Astrocyte (in vitro differentiated cells and primary cell): Measurements from ENCODE around the gene LSM14B. TPM values are rescaled to one million over a fixed set of nuclear protein-coding genes. Genes with fewer than 3 reads are reported as not detected.
A peak's percentile ranks its signal among the peaks of the same experiment; 100 is the strongest.

Experiments used
- DNase-seq: peaks from one replicate; pipeline ENCODE4 v3.0.0-alpha.2; 2010; ENCODE audit warnings: low read depth
- FAIRE-seq: peaks from 2 replicates; lab custom pipeline; 2011; peaks lifted over from hg19 to GRCh38; lab: Jason Lieb, UNC
- H2AFZ ChIP-seq: 2 replicates; pipeline ENCODE4 v1.6.0; 2012; ENCODE audit warnings: low read depth, low read length, inconsistent platforms
- H3K27ac ChIP-seq: 2 replicates; pipeline ENCODE4 v1.5.1; 2011; ENCODE audit warnings: low read depth, low read length, inconsistent platforms
- H3K27me3 ChIP-seq: 2 replicates; pipeline ENCODE4 v1.6.0; 2011; ENCODE audit warnings: low read length, inconsistent platforms; ENCODE audit not compliant: insufficient read depth
- H3K36me3 ChIP-seq: 2 replicates; pipeline ENCODE4 v1.5.1; 2011; ENCODE audit warnings: low read length, inconsistent platforms; ENCODE audit not compliant: insufficient read depth
- H3K4me1 ChIP-seq: 2 replicates; pipeline ENCODE4 v1.5.1; 2011; ENCODE audit warnings: low read length, inconsistent platforms; ENCODE audit not compliant: insufficient read depth
- H3K4me2 ChIP-seq: 2 replicates; pipeline ENCODE4 v1.6.0; 2012; ENCODE audit warnings: low read length, inconsistent platforms
- H3K4me3 ChIP-seq: 2 replicates; pipeline ENCODE4 v1.5.1; 2011; ENCODE audit warnings: low read depth, mild to moderate bottlenecking, low read length, inconsistent platforms; ENCODE audit not compliant: insufficient read depth
- H3K79me2 ChIP-seq: 2 replicates; pipeline ENCODE4 v1.6.0; 2012; ENCODE audit warnings: mild to moderate bottlenecking, low read length, inconsistent platforms; ENCODE audit not compliant: insufficient read depth
- H3K9ac ChIP-seq: 2 replicates; pipeline ENCODE4 v1.6.0; 2012; ENCODE audit warnings: mild to moderate bottlenecking, low read length, inconsistent platforms
- H3K9me3 ChIP-seq: 2 replicates; pipeline ENCODE4 v1.5.1; 2012; ENCODE audit warnings: low read depth, mild to moderate bottlenecking, low read length, inconsistent platforms; ENCODE audit not compliant: insufficient read depth
- H4K20me1 ChIP-seq: 2 replicates; pipeline ENCODE4 v1.6.0; 2012; ENCODE audit warnings: low read length, inconsistent platforms; ENCODE audit not compliant: insufficient read depth
- H3K27ac Mint-ChIP-seq: one replicate; pipeline ENCODE4 v1.8.0; 2021; ENCODE audit warnings: mild to moderate bottlenecking, mixed read lengths; ENCODE audit not compliant: unreplicated experiment
- H3K27me3 Mint-ChIP-seq: one replicate; pipeline ENCODE4 v1.8.0; 2021; ENCODE audit warnings: low read depth, mixed read lengths; ENCODE audit not compliant: unreplicated experiment
- H3K36me3 Mint-ChIP-seq: one replicate; pipeline ENCODE4 v1.8.0; 2021; ENCODE audit warnings: low read depth, mixed read lengths; ENCODE audit not compliant: unreplicated experiment
- H3K4me1 Mint-ChIP-seq: one replicate; pipeline ENCODE4 v1.8.0; 2021; ENCODE audit warnings: low read depth, mixed read lengths; ENCODE audit not compliant: unreplicated experiment
- H3K4me3 Mint-ChIP-seq: one replicate; pipeline ENCODE4 v1.8.0; 2021; ENCODE audit warnings: mild to moderate bottlenecking, moderate library complexity, mixed read lengths; ENCODE audit not compliant: unreplicated experiment
- H3K9me3 Mint-ChIP-seq: one replicate; pipeline ENCODE4 v1.8.0; 2021; ENCODE audit warnings: mild to moderate bottlenecking, mixed read lengths; ENCODE audit not compliant: unreplicated experiment
- CTCF ChIP-seq: IDR thresholded peaks from 2 replicates; pipeline ENCODE4 v1.5.1; 2011; ENCODE audit warnings: low read depth, mild to moderate bottlenecking, inconsistent platforms, low read length, moderate library complexity; ENCODE audit not compliant: insufficient read depth
- EZH2 ChIP-seq: IDR thresholded peaks from 2 replicates; pipeline ENCODE4 v1.6.1; 2012; ENCODE audit warnings: mild to moderate bottlenecking, low read length, inconsistent platforms; ENCODE audit not compliant: insufficient read depth
- total RNA-seq: library from RNA; stranded (reverse); gene quantifications from 2 replicates; pipeline ENCODE4 v1.2.1, GENCODE V29; 2021

The LSM14B gene
- total RNA-seq, 1 donor from 2014 or later, result 27.1 TPM

GRCh38 chr20:62145688-62146018, 23.4 kb downstream of the LSM14B start:
- no peak for DNase-seq
- Histone ChIP-seq H3K4me1 (peaks cover 29% of the 10 kb centered on the region), H2AFZ (no peak overlapping the region), H3K79me2 (peaks cover 92% of the 10 kb centered on the region), H3K4me2 (peak overlapping the region; percentile 99), H4K20me1 (peaks cover 80% of the 10 kb centered on the region), H3K27ac (no peak overlapping the region), H3K4me3 (no peak overlapping the region), H3K27me3 (no peaks in the 10 kb centered on the region), H3K9ac (no peak overlapping the region), H3K36me3 (peaks cover 3% of the 10 kb centered on the region), H3K9me3 (no peaks in the 10 kb centered on the region)
- no peaks in the 10 kb centered on the region for H3K9me3 Mint-ChIP-seq
- H3K4me1 Mint-ChIP-seq, result peaks cover 23% of the 10 kb centered on the region
- TF ChIP-seq EZH2, result no peak
- TF ChIP-seq CTCF, result no peak
- H3K27ac Mint-ChIP-seq, result no peak overlapping the region
- no peak for FAIRE-seq
- H3K36me3 Mint-ChIP-seq, result no peaks in the 10 kb centered on the region
- peak overlapping the region; percentile 40 for H3K4me3 Mint-ChIP-seq
- no peaks in the 10 kb centered on the region for H3K27me3 Mint-ChIP-seq

GRCh38 chr20:62146019-62146755, 23.9 kb downstream of the LSM14B start:
- Histone ChIP-seq H3K36me3 (no peaks in the 10 kb centered on the region), H3K4me1 (peaks cover 25% of the 10 kb centered on the region), H3K4me3 (no peak overlapping the region), H3K9me3 (no peaks in the 10 kb centered on the region), H3K4me2 (no peak overlapping the region), H3K27me3 (no peaks in the 10 kb centered on the region), H4K20me1 (peaks cover 80% of the 10 kb centered on the region), H3K27ac (no peak overlapping the region), H3K79me2 (peaks cover 92% of the 10 kb centered on the region), H3K9ac (no peak overlapping the region), H2AFZ (no peak overlapping the region)
- Mint-ChIP-seq H3K4me3 (peak overlapping the region; percentile 40), H3K9me3 (no peaks in the 10 kb centered on the region), H3K36me3 (no peaks in the 10 kb centered on the region), H3K4me1 (peaks cover 19% of the 10 kb centered on the region), H3K27me3 (no peaks in the 10 kb centered on the region), H3K27ac (no peak overlapping the region)
- no peak for DNase-seq
- TF ChIP-seq EZH2, result no peak
- TF ChIP-seq CTCF, result no peak
- FAIRE-seq, result no peak

GRCh38 chr20:62147125-62147524, 24.9 kb downstream of the LSM14B start:
- H3K4me3 Mint-ChIP-seq, result no peak overlapping the region
- H4K20me1 ChIP-seq, result peaks cover 80% of the 10 kb centered on the region
- no peaks in the 10 kb centered on the region for H3K36me3 Mint-ChIP-seq

More at GRCh38 chr20:62147125-62147524, 24.9 kb downstream of the LSM14B start:
- FAIRE-seq (no peak), DNase-seq (no peak)
- Mint-ChIP-seq H3K9me3 (no peaks in the 10 kb centered on the region), H3K4me1 (peaks cover 14% of the 10 kb centered on the region), H3K27me3 (no peaks in the 10 kb centered on the region), H3K27ac (no peak overlapping the region)
- Histone ChIP-seq H3K4me3 (no peak overlapping the region), H3K36me3 (no peaks in the 10 kb centered on the region), H2AFZ (no peak overlapping the region), H3K4me2 (no peak overlapping the region), H3K9ac (no peak overlapping the region), H3K9me3 (no peaks in the 10 kb centered on the region), H3K4me1 (peaks cover 16% of the 10 kb centered on the region), H3K27me3 (no peaks in the 10 kb centered on the region), H3K27ac (no peak overlapping the region), H3K79me2 (peaks cover 92% of the 10 kb centered on the region)
- TF ChIP-seq EZH2 (no peak), CTCF (no peak)
